NCI-H1930 (cell line): ENCODE data around the gene USP30.

Experiments used
- DNase-seq, 2 experiments: peaks; one replicate each; lab custom pipeline; 2025; lab: John Stamatoyannopoulos, UW

Gene USP30

DNA sequence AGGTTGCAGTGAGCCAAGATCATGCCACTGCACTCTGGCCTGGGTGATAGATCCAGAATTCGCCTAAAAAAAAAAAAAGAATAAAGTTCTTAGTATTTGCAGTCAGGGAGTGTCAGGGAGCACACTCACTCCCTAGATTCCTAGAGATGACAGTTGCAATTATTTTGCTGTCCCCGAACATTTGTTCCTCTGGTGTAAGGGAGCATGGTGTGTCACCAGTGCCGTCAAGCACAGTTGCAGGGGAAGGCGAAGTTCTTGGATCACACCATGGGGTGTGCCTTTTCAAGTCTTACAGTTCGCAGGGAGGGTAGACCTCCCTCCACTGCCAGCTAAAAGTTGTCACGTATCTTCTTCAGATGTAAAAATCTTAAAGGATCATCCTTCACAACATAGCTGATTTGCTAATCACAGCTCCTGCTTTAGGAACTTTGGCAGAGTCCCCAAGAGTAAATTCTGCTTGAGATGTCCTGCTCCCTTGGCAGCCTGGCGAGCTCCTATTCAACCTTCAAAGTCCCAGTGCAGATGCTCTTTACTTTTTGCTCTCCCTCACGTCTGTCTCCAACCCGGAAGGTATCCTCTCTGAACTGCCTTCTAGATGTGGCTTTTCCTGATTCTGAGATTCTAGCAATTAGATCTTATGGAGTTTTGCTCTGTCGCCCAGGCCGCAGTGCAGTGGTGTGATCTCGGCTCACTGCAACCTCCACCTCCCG is 75.3 kb downstream of the USP30 start:
- DNase-seq, result no peak

DNA sequence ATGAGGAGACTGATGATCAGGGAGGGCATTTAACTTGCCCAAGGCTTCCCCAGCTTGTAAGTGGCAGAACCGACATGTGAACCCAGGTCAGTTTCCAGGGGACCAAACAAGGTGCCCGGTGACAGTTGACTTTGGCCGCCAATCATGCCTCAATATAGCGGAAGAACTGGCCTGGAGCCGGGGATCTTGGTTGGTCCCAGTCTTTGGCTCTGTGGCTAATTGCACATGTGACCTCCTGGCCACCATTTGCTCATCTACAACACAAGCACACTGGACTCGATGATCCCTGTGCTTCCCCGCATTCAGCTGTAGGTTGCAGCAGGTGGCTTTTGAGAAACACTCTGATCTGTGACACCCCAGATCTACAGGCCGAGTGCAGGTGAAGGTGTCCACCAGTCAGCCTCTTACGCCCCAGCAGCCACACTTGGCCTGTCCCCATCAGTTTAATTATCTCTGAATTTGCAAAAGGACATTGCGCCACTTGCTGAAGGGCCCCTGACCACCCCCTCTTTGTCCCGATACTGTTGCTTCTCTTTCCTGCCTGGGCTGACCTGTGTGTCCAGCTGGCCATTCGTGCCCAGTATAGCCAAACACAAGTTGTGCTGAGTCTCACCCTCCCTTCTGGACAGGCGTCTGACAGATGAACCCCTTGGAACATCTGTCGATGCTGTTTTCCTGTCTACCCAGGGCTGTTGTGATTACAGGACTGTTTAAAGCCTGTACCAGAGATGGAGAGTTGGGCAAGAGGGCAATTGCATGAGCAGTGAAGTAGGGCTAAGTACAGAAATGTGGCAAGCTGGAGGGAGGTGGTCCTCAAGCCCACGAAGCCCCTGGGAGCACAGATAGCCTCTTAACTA is 78.1 kb downstream of the USP30 start:
- DNase-seq, result no peak

DNA sequence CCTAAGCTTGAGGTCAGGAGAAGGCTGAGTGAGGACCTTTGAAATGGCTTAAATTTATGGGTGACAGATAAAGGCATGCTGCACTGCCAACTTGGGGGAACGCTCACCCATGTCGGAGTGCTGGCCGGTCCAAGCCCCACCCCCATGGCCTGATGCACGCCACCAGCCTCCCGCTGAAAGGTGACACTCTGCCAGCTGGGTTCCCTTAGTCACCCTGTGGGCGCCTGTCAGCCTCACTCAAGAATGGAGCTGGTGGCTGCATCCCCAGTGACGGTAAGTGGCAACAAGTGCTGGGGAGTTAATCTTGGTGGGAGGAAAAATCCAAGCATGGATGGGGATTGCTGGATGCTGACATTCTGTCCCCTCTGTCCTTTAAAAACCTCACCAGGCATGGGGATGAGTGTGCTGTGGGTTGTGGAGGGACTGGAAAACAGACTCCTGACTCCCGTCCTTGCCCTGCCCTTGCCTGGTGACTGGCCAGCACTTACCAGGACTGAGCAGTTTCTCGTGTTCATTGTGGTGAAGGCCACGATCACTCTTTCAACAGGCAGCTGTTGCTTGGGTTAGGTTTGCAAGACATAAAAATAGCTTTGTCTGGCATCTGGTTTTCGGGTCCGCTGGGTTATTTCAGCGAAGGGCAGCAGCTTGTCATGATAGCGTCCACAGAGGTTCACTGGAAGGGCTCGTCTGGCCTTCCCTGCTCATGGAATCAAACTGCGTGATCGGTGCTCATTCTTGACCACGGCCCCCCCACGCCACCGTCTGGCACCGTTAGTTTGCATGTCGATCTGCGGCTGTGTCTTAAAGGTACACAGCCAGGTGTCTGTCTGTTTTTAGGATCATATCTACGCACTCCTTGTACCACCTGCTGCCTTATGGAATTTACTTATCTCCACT is 79.0 kb downstream of the USP30 start:
- no peak for DNase-seq

DNA sequence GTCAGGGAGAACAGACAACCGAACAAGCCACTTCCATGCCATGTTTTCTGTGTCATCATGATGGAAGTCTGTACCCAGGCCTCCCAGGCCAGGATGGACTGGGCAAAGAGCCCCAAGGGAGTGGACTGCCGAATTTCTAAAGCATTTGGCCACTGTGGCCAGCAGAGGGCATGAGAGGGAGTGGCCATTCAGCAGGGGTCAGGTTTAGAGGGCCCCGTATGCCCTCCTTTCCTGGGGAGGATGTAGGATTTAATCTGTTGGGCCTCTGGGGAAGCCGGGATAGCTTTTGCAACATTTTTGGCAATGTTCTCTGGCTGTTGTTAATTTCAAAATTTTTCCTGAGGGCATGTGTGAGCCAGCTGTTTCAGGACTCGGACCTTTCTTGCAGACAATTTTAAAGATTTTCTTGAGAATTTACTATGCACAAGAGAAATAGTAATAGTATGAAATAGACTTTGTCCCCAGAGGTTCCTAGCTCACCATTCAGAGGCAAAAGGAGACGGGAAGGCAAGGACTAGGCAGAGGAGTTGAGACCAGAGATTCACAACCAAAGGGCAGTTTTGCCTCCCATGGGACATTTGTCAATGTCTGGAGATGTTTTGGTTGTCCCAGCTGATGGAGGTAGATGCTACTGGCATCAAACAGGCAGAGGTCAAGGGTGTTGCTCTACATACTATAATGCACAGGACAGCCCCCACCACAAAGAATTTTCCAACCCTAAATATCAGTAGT is 82.0 kb downstream of the USP30 start:
- DNase-seq, result no peak

DNA sequence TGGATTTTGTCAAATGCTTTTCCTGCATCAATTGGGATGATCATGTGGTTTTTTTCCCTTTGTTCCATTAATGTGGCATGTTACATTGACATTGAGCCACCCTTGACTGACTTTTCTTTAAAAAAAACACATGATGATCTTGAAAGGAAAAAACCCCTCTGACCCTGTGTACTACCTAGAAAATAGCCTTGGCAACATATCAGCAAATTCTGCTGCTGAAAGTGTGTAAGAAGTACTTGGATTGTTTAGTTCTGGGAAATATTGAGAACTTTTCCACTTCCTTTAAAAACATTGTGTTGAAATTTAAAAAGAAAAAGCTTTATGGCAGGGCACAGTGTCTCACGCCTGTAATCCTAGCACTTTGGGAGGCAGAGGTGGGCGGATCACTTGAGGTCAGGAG is 84.7 kb downstream of the USP30 start:
- no peak for DNase-seq
